ENCODE data around the gene ADRA2B.
"Not testable (repeated sequence)": the region's sequence is repeated elsewhere in the genome, so short reads cannot be mapped to it uniquely, and the experiment has no call there.

Gene ADRA2B

GRCh38 chr2:96085541-96086355, 30.6 kb downstream of the ADRA2B start:
- DNase-seq, result no peak

GRCh38 chr2:96084858-96085518, 31.4 kb downstream of the ADRA2B start:
- DNase-seq, result not testable (repeated sequence)

- no peak for DNase-seq
Observed at GRCh38 chr2:96083989-96084857, 32.1 kb downstream of the ADRA2B start.

GRCh38 chr2:96083064-96083939, 33.1 kb downstream of the ADRA2B start:
- DNase-seq, result no peak

- no peak for DNase-seq
Observed at GRCh38 chr2:96082211-96083063, 33.9 kb downstream of the ADRA2B start.

- no peak for DNase-seq
Observed at GRCh38 chr2:96081042-96081441, 35.3 kb downstream of the ADRA2B start.

- no peak for DNase-seq
Observed at GRCh38 chr2:96075199-96075771, 41.1 kb downstream of the ADRA2B start.

GRCh38 chr2:96074156-96074555, 42.2 kb downstream of the ADRA2B start:
- no peak for DNase-seq

- no peak for DNase-seq
Observed at GRCh38 chr2:96073170-96073775, 43.1 kb downstream of the ADRA2B start.

- no peak for DNase-seq
Observed at GRCh38 chr2:96072746-96073145, 43.6 kb downstream of the ADRA2B start.

GRCh38 chr2:96071977-96072491, 44.3 kb downstream of the ADRA2B start:
- not testable (repeated sequence) for DNase-seq

- not testable (repeated sequence) for DNase-seq
Observed at GRCh38 chr2:96071087-96071976, 45.0 kb downstream of the ADRA2B start.

GRCh38 chr2:96070351-96070750, 46.0 kb downstream of the ADRA2B start:
- not testable (repeated sequence) for DNase-seq

GRCh38 chr2:96069878-96070277, 46.5 kb downstream of the ADRA2B start:
- not testable (repeated sequence) for DNase-seq

GRCh38 chr2:96067902-96068581, 48.3 kb downstream of the ADRA2B start:
- not testable (repeated sequence) for DNase-seq

GRCh38 chr2:96067098-96067660, 49.2 kb downstream of the ADRA2B start:
- DNase-seq, result not testable (repeated sequence)

- not testable (repeated sequence) for DNase-seq
Observed at GRCh38 chr2:96066511-96066910, 49.9 kb downstream of the ADRA2B start.

GRCh38 chr2:96065954-96066353, 50.4 kb downstream of the ADRA2B start:
- DNase-seq, result not testable (repeated sequence)

Measured in activated CD4-positive, alpha-beta T cell treated with anti-CD3 and anti-CD28 coated beads for 4 hours (primary cell).